Measurements from ENCODE around the gene USP6NL.

DNA sequence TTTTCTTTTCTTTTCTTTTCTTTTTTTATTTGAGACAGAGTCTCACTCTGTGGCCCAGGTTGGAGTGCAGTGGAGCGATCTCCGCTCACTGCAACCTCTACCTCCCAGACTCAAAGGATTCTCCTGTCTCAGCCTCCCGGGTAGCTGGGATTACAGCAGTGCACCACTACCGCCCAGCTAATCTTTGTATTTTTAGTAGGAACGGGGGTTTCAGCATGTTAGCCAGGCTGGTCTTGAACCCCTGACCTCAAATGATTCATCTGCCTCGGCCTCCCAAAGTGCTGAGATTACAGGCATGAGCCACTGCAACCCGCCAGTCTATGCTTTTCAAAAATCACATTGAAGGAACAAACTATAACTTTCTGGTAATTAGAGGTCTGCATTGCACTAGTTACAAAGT, 2.4 kb downstream of the USP6NL start:
- TF ChIP-seq CTCF (IDR thresholded peaks at IDR 0.05) (no peak), POLR2A (IDR thresholded peaks at IDR 0.05; ENCODE audit: low read depth) (no peak)

Data from esophagus muscularis mucosa (tissue), 3 donors.